Right ventricle myocardium inferior (tissue), 1 donor: ENCODE data around the gene DOCK2. TPM values are rescaled to one million over a fixed set of nuclear protein-coding genes. Genes with fewer than 3 reads are reported as not detected.

Experiments
- ATAC-seq: fragments of 200-7000 bp; cut with Tn5 transposase; one replicate; pipeline ENCODE4 v1.9.1; 2020; ENCODE audit warnings: mild to moderate bottlenecking, moderate library complexity
- DNase-seq: peaks from one replicate; pipeline ENCODE4 v3.0.0; 2021; ENCODE audit errors: missing footprints
- intact Hi-C: fragments of 100-400 bp; cut with DNase I; formaldehyde crosslinking; loops from one replicate; pipeline ENCODE4 v1.11.0; 2022
- total RNA-seq: library from RNA; stranded (reverse); fragmentation: NEBNext Ultra II Directional; extraction: Animal tissue kit (Norgen Biotek cat#: 25700); gene quantifications from one replicate; pipeline ENCODE4 v1.2.1, GENCODE V29; 2021
- donor health status: DM: no; HTN: yes; CAD: no; lungs with severe emphysema.

The DOCK2 gene
- total RNA-seq, 1 donor from 2014 or later, result 7.9 TPM

DNA sequence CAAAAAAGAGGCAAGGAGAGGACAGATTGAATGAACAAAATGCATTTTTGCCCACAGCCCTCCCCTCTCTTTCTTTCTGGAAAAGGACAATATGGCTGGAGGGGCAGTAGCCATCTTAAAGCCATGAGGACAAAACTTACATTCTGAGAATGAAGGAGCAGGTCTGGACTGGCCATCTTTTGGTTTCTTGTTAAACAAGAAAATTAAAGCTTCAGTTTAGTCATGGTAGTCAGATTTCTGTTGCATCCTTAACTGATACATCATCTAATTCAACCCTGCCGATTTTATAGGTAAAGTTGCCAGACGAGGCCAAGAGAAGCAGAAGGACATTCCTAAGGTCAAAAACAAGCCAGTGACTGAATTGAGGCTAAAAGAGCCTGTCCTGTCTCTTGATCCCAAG is 374.7 kb downstream of the DOCK2 start:
- ATAC-seq (no peak), DNase-seq (no peak)
- intact Hi-C loops, result no loop called here

- no peak for ATAC-seq
- DNase-seq, result no peak
- intact Hi-C loops, result no loop called here
These were observed 375.5 kb downstream of the DOCK2 start for GRCh38 chr5:170012622-170013021.

DNA sequence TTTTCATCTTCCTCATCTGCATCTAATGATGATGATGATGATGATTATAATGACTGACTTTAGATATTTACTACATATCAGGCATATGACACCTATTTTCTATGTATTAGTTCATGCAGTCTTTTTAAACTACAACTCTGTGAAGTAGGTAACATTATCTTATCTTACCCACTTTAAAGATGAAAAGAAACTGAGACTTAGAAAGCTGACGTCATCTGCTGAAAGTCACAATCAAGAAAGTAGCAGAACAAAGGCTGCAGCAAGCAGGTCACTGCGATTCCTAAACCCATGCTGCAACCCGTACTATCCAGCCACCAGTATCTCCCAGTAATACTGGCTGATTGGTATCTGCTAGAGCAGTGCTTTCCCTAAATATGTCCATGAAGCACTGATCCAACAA is 383.3 kb downstream of the DOCK2 start:
- no peak for DNase-seq
- no peak for ATAC-seq

GRCh38 chr5:170021506-170021905 is 384.4 kb downstream of the DOCK2 start:
- intact Hi-C loops, result no loop called here
- ATAC-seq (no peak), DNase-seq (no peak)

More for the DNA sequence above, 383.3 kb downstream of the DOCK2 start:
- intact Hi-C loops, result no loop called here

DNA sequence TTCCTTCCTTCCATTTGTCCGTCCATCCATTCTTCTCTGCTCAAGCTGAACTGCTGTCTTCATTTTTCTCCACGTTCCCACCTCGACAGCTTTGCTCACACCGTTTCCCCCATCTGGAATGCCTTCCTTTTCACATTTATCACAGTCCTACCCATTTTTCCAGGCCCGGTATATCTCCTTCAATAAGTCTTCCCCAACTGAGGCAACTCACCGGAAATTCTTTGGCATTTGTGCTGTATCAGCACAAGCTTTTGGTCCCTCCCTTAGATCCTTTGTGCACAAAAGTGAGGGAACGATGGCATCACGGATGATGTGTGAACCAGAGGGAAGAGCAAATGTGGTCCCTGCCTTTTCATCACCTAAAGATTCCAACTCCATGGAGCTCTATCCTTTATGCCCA is 388.8 kb downstream of the DOCK2 start:
- no peak for DNase-seq
- intact Hi-C loops, result no loop called here
- no peak for ATAC-seq

- intact Hi-C loops, result no loop called here
- DNase-seq, result no peak
- ATAC-seq, result no peak
These were observed 391.0 kb downstream of the DOCK2 start for GRCh38 chr5:170028124-170028523.

GRCh38 chr5:170034231-170034630 is 397.2 kb downstream of the DOCK2 start:
- no peak for DNase-seq
- no peak for ATAC-seq
- intact Hi-C loops, result no loop called here

DNA sequence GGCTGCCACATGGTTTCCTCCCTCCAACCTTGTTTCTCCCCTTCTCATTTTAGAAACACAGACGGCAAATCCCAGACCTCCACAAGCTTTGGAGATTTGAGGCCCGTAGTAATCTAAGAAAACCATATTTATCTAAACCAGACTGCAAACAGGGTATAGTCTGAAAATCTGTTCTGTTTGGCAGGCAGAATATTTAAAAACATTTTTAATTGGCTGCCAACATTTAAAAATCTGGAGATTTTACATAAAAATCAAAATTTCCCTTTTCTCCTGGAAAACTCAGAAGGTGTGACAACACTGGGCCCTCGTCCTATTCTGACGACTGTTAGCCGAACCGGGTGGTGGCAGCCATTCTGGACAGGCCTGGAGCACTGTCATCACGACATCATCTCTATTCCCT is 401.2 kb downstream of the DOCK2 start:
- intact Hi-C loops, result no loop called here
- ATAC-seq, result no peak
- no peak for DNase-seq

DNA sequence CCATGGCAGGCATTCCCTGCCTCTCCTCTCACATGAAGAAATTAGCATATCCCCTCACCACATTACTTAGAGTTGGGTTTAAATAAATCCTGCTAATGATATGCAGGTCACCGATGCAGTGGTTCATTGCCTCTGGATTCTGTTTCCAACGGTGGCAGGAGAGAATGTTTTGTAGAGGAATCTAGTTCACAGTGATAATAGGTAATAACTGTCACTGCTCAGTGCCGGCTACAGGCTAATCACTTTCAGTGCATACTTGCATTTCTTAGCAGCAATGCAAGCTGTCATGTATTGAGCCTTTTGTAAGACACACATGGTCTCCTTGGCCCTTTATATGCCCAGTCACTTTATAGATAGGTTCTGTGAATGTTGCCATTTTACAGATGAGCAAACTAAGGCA is 402.8 kb downstream of the DOCK2 start:
- intact Hi-C loops, result no loop called here
- DNase-seq, result no peak

DNA sequence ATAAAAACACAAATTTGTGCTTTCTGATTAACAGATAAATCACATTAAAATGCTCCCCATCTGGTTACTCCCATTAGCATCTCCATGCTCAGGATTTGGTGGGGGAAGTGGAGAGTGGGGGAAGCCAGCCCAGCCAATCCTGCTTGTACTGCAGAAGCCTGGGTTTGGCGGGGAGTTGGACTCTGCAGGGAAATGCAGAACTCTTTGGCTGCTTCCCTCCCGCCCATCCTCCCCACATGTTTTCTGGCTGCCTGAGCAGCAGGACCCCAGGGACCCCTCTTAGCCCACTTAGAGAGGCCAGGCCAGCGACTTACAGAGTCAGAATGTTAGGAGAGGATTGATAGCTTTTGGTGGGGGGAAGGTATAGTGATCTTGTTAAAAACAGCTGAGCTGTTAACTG is 409.2 kb downstream of the DOCK2 start:
- intact Hi-C loops, result no loop called here
- DNase-seq (no peak), ATAC-seq (no peak)

More for the DNA sequence above, 402.8 kb downstream of the DOCK2 start:
- no peak for ATAC-seq

- no peak for DNase-seq
- no peak for ATAC-seq
- intact Hi-C loops, result no loop called here
These were observed 412.6 kb downstream of the DOCK2 start for GRCh38 chr5:170049713-170050112.

DNA sequence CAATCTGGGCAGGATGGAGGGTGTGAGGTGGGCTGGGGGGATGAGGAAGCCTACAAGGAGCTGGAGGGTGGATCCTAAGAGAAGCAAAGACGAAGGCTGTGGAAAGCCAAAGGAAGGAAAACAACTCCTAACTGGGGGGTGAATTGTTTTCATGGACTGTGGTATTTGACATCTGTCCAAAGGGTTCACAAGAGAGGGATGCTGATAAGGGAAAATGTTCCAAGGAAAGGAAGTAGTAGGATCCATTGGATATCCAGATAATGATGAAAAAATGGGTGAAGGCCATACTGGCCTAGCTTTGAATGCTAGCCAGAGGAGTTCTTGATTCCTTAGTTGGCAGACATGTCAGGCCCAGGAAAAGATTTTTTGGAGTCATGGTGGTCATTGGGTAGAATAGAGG is 416.8 kb downstream of the DOCK2 start:
- intact Hi-C loops, result no loop called here
- no peak for ATAC-seq
- DNase-seq, result no peak

DNA sequence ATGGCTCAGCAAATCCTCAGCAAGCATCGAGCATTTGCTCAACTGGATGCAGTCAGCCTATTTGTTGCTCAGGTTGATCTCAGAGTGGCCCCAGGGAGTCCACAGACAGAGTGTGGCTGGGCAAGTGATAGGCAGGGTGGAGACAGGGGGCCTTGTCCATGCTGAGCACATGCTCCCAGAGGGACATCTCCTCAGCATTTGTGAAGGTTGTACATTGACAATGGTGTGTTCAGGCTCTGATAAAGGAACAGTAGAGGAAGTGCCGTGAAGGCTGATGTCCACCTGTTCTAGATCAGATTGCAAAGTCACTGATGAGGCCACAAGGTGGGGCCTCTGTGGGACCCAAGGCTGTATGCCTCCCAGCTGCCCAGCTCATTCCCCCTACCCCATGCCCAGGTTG is 418.5 kb downstream of the DOCK2 start:
- intact Hi-C loops, result no loop called here
- ATAC-seq (no peak), DNase-seq (no peak)

DNA sequence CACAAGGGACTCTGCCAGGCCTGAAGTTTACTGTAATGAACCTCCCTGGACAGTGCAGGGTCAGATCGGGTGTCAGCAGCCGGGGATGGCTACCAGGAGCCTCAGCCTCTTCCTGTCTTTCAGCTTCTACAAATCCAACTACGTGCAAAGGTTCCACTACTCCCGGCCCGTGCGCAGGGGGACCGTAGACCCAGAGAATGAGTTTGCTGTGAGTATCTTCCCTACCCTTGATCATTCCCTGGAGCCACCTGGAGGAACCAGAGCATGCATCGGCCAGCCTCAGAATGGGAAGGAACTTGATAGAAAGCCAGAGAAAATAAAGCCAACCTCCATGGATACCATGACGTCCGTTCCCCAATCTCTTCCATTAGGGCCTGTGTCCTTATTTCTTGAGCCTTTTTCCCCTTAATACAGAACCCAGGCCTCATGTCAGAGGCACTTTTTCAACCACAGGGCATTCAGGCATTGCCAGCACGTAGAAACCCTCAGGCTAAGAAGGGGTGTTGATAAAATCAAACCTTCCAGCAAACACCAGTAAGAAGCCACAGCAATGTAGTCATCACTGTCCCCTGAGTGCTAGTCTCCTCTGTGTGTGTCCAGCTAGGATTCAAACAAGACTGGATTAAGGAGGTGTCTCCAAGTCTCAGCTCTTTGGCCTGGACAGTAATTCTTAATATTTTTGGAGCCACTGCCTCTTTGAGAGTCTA is 419.6 kb downstream of the DOCK2 start:
- intact Hi-C loops, result no loop called here
- DNase-seq, result no peak

DNA sequence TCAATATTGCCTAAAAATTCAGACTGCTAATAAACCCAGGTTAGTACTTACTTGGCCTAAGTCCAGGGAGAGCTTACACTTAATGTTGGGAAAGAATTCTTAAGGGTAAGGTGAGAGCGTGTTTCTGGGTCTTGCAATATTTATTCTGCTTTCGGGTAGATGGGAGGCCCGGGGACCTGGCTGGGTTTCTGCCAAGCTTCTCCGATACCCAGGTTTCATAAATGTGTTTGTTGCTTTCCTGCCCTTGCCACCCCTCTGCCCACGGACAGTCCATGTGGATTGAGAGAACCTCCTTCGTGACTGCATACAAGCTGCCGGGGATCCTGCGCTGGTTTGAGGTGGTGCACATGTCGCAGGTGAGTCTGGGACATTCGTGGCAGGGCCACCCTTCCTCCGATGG is 420.2 kb downstream of the DOCK2 start:
- intact Hi-C loops, result no loop called here
- ATAC-seq, result no peak
- no peak for DNase-seq

More for the DNA sequence above, 419.6 kb downstream of the DOCK2 start:
- ATAC-seq, result no peak

GRCh38 chr5:170059221-170059620 is 422.1 kb downstream of the DOCK2 start:
- DNase-seq (no peak), ATAC-seq (no peak)
- intact Hi-C loops, result no loop called here

- no peak for DNase-seq
- no peak for ATAC-seq
- intact Hi-C loops, result no loop called here
These were observed 430.1 kb downstream of the DOCK2 start for GRCh38 chr5:170067152-170067551.

DNA sequence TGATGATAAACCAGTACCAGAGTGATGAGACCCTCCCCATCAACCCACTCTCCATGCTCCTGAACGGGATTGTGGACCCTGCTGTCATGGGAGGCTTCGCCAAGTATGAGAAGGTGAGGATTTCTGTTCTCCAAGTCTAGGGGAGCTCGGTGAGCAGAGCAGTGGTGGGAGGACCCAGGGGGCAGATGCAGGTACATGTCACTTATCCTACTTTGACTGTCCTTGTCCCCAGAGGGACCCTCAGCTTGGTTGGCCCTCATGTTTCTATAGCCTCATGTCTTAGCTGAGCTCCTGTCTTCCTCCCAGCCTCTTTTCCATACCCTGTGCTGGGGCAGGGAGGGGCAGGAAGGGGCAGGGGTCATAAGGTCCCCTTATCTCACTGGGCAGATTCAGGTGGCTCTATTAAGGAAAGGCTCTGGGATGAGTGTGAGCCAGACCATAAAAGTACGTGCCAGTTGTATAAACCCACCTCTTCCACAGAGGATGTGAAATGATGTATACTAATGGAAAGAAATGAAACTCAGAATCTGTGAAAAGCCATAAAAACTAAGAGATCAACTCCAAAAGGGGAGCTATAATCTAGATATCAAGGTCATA is 430.6 kb downstream of the DOCK2 start:
- ATAC-seq, result no peak
- intact Hi-C loops, result no loop called here
- no peak for DNase-seq

DNA sequence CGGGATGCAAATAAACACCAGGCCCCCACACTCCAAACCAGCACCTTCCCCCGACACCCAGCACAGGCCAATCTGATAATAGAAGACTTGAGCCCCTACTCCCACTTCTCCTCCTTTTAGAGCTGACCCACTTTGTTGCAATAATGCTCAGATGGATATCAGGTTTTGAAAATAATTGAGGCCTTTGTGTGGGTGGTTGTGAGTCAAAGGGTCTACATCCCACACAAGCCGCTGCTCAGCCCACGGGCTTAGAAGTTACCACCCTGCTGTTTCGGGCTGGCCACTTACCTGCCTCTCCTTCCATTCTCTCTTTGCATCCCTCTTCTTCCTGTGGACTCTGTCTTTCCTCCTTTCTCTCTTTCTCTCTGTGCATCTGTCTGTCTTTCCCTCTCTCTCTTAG is 432.4 kb downstream of the DOCK2 start:
- DNase-seq (no peak), ATAC-seq (no peak)
- intact Hi-C loops, result no loop called here

DNA sequence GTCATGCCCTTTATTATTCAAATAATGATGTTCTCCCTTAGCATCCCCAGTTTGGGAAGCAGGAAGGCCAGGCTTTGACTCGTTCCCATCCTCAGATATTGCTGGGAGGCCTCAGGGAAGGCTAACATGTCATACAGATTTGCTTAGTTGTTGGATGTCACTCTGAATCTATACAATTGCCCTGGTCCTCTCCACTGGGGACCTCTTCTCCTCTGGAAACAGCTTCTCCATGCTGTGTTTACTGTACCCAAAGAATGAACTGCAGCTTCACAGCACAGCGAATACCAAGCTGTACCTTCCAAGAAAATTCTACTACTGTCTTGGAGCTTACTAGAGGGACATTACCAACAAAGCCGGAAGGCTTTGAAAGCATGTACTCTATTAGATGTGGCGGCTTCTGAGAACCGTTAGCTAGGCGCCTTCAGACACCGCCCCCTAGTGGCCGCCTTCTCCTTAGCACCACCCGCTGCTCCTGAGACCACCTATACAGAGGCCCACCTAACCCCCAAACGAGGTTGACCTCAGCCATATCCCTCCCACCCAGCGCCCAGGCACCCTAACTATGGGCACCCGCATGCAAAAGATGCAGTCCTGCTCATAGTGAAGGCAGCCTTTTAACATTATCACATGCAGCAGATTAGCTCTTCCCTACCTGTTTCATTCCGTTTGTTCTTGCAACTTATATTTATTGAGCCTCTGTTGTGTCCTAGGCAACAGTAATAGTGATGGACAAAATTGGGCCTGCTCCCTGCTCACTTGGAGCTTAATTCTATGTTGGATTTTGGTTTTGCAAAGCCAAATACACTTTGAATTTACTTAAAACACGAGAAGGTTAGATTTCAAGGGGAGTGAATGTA is 433.7 kb downstream of the DOCK2 start:
- no peak for DNase-seq
- ATAC-seq, result peak; percentile 48
- intact Hi-C loops, result loop anchor here (2.0 kb wide), 1 partner anchor 368 kb away; no protein-coding TSS in a partner anchor
